ENCODE measurements around the gene MBP.

MBP gene

DNA sequence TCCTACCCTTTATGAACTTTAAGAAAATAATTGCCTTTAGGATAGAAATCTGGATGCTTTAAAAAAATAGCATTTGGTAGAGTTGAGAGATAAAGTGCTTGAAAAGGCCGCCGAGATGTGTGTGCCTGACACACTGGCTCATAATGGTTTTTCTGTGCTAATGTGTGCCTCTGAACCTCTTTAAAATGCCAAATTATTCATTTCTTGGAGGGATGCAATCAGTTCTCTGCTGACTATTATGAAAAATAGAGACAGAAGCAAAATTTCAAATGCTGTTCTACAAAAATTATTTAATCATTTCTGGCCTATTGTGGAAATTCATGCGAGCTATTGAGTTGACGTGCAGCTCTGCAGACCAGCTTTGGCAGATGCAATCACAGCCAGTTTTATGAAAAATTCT lies 18.0 kb upstream of the MBP start:
- no peak for DNase-seq

GRCh38 chr18:77148289-77148688 lies 15.7 kb upstream of the MBP start:
- no peak for DNase-seq

GRCh38 chr18:77147418-77147852 lies 14.9 kb upstream of the MBP start:
- no peak for DNase-seq

DNA sequence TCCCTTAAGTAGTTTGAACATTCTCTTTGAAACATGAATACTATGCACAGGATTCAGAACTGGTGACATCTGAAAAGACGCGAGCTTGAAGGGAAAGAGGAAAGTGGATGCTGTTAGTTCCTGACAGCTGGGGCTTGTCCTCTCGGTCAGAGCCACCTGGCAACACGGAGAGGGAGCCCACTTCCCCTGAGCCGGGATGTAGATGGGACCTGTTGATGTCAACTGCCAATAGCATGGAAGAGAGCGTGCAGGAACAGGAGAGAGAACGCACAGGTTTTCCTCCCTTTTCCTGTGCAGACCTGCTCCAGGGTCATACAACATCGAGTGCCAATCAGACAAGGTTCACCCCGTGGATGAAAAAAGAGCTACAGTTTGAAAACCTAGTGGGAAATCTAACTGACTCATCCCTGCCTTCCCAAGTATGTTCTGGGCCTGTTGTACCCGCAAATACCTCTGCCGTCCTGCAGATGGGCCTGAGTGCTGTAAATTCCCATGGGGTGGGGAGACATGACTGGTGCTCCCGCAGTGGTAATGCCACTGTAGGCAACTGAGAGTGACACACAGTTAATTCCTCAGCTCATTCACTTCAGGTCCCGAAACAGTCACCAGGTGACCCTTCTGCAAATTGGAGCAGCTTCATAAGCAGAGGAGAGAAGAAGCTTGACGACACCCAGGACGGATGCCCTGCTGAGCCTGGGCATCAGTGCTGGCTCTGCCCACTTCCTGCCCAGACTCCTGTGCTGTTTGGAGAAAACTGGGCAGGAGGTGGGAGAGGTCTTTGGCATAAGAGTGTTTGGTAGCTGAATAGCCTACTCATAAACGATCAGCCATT lies 13.9 kb upstream of the MBP start:
- DNase-seq = no peak

- DNase-seq = no peak
These were observed 12.8 kb upstream of the MBP start for GRCh38 chr18:77145364-77145901.

DNA sequence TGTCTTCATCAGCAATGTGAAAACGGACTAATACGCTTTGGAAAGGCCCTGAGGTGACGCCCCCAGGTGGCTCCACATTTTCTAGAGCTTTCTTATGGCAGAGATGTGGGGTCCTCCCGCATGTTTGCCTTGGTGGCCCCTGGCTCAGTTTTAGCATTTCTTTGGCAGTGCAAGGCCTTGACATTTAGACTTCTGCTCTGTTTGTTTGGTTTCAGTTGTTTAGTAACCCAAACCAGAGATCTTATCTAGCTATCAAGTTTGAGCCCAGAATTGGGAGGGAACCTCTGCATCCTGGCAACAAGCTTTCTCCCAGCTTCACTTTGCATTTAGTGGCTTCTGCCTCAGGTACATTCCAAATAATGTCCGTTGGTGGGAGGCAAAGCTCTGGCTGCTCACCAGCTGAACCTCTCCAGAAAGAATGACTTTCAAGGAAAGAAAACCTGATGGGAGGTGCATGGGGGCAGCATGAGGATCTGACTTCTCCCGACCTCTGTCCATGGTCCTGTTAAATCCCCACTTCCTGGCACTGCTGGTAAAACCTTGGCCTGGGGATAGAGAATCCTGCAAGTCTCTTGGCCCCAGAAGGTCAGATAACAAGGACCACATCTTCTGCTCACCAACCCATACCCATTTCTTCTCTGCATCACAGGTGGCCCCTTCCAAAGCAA lies 12.0 kb upstream of the MBP start:
- DNase-seq = no peak

- DNase-seq = no peak
These were observed 11.5 kb upstream of the MBP start for GRCh38 chr18:77144046-77144445.

- DNase-seq = no peak
These were observed 10.6 kb upstream of the MBP start for GRCh38 chr18:77143196-77143595.

GRCh38 chr18:77141401-77142118 lies 9.0 kb upstream of the MBP start:
- no peak for DNase-seq

DNA sequence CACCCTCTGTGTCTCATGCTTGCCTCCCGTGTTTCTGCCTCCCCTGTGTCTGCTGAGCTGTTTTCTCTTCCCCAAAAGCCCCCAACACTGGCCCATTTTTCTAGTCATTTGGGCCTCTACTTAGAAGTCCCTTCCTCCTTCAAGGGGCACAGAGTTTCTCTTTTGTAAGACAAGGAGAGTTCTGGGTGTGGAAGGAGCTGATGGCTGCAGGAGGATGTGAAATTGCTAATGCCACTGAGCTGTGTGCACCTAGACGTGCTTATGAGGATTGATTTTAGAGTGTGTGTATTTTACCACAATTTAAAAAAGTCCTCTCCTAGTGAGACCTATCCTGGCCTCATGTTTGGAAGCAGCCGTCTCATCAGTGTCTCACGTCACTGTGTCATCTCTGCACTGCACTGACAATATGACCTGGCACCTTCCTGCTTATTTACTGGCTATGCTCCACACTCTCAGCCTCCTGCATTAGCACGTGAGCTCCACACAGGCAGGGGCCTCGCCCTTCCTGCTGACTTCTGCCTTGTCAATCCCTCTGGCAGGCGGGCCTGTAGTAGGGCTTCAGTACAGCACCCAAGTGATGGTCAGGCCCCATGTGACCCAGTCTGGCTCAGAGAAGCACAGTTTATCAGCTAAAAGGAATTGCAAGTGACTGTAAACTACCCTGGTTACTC lies 8.0 kb upstream of the MBP start:
- no peak for DNase-seq

DNA sequence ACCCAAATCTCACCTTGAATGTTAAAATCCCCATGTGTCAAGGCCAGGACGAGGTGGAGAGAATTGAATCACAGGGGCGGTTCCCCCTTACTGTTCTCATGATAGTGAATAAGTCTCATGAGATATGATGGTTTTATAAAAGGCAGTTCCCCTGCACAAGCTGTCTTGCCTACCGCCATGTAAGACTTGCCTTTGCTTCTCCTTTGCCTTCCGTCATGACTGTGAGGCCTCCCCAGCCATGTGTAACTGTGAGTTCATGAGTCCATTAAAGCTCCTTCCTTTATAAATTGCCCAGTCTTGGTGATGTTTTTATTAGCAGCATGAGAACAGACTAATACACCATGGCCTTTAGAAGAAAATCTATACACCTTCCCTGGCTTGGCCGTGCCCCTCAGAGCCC lies 7.4 kb upstream of the MBP start:
- DNase-seq = no peak

- DNase-seq = no peak
These were observed 7.0 kb upstream of the MBP start for GRCh38 chr18:77139619-77140018.

GRCh38 chr18:77138270-77138669 lies 5.7 kb upstream of the MBP start:
- no peak for DNase-seq

GRCh38 chr18:77137851-77138250 lies 5.3 kb upstream of the MBP start:
- no peak for DNase-seq

DNA sequence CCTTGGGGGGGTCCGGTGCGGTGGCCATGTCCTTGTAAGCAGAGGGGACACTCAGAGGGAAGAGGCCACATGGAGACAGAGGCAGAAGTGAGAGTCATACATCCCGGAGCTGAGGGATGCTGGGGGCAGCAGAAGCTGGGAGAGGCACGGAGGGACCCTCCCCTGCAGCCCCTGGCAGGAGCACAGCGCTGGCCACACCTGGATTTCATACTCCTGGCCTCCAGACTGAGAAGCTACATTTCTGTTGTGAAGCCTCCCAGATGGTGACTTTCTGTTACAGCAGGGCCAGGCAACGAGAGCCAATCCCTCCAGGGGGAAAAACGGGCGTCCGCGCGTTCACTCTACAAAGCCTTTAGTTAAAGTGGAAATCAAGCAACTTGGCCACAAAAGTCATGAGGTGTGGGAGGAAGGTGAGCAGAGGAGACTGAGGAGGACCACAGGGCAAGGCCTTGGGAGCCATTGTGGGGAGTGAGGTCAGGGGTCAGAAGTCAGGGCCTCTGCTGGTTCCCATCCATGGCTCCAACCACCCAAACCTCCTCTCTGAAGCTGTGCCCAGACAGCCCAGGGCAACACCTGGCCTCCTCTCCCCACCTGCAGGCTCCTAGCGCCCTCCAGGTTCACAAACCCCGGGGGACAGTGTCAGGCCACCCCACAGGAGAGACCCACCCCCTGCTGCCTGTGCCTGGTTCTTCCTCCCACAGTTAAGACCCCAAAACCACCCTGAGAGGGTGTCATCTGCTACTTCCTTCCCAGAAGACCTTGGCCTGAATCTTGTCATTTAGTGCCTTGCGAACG lies 4.5 kb upstream of the MBP start:
- no peak for DNase-seq

GRCh38 chr18:77136076-77136718 lies 3.6 kb upstream of the MBP start:
- no peak for DNase-seq

DNA sequence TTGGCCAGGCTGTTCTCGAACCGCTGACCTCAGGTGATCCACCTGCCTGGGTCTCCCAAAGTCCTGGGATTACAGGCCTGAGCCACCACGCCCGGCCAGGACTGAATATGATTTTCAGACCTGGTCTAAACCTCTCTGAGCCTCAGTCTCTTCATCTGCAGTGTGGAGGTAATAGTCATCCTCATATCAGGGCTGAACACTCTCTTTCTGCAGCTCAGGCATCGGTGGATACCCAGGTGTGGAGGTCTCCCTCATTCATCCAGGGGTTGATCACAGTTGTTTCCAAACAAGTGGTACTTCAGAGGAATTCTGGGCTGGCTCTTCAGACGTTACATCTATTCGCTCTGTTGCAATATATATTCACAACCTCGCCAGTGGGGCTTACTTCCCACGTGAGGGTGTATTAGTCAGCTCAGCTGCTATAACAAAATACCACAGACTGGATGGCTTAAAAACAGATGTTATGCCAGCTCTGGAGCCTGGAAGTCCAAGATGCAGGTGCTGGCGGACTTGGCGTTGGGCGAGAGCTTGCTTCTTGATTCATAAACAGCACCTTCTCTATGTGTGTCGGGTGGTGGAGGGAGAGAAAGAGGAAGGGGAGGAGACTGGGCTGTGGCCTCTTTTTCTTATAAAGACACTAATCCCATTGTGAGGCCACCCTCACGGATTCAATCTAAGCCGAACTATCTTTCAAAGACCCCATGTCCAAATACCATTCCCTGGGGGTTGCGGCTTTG lies 2.9 kb upstream of the MBP start:
- DNase-seq = no peak

DNA sequence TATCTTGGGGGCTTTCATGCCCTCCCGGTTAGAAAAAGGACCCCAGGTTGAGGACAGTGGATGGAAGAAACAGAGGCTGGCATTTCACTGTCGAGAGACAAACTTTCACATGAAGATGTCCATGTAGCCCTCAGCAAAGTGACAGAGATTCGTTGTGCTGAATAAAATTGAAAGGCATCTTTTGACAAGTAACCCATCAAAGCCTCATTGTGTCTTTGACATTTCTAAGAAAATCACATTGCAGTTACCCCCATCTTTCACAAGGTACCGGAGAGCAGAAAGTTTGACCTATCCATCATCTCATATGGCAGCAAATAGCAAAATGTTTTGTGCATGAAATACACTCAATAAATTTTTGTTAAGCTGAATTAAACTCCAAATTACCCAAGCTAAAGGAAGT lies 2.0 kb upstream of the MBP start:
- DNase-seq = no peak

DNA sequence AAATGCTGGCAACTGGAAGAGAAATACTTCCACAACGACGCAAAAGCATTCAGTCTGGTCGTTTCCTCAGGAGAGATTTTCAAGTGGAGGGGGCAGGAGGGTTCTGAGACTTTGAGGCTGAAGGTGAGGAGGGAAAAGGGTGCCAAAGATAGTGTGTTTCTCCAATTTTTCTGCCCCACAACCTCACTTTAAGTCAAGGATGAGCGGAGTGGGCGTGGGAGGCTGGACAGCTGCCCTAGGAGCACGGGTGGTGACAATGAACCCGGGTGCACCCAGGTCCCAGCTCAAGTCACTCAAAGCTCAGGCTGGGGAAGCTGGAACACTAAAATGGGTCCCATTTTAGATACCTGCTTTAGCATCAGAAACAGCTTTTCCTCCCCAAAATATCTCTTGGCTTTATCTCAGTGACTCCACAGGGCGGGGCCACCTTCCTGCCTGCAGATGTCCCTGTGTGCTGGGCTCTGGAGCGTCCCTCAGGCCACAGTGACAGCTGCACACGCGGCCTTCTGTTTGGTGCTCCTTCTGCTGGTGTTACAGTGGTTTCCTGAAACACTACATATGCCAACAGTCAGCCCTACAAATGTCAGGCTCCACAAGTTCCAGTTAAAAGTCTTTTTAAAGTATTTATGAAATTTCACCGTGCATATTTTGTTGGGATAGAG lies 1.4 kb upstream of the MBP start:
- DNase-seq = no peak

All from amniotic stem cell (primary cell).